NCI-H526 (cell line): ENCODE results near the gene USPL1.
A peak's percentile ranks its signal among the peaks of the same experiment; 100 is the strongest.

Source experiments
- DNase-seq, 2 experiments: peaks; one replicate each; lab custom pipeline; 2025; lab: John Stamatoyannopoulos, UW

Gene USPL1

DNA sequence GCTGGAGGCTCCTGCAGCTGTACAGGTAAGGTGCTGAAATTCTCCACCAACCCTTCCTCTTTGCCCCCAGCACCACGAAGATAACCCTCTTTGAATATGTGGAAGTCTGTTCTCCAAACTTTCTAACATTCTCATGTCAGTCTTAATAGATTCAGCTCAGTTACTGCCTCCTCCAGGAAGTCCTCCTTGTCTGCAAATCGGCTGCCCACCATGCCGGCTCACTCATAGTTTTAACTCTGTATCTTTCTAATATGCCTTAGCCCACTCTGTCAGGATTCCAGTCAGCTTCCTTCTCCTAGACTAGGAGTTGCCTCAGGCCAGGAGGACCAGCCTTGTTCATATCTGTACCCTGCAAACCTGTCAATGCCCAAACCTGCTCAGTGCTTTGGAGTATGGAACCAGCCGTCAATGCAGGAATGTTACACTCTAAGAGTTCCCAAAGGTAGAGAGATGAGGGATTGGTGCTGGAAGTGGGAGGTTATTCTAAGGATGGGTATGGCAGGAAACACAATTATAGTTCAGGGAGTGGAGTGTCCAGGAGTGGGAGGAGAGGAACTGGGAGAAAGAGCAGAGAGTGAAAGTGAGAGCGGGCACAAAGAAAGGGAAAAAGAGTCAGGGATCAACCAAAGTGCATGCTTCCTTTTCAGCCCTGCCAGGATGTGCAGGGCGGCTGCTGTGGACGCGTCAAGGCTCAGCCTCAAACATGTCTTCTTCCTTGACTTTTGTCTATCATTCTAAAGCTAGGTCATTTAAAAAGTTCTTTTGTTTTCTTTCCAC is 79.6 kb downstream of the USPL1 start:
- DNase-seq: no peak

DNA sequence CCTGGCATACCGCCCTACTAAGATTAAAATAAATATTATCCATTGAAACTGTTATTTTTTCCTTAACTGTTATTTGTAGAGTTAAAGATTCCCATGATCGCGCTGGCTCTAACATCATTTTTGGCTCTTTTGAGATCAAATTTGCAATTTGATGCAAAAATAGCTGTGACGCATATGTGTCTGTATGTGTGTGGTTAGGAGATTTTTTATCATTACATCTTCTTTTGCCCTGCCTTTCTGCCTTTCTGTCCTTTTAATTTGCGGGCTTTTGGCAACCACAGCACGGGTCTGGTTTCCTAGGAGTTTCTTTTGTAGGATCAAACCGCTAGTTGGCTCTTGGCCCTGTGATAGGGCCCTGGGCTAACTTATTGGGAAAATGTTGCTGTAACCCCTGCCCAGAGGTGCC is 80.3 kb downstream of the USPL1 start:
- DNase-seq: no peak

DNA sequence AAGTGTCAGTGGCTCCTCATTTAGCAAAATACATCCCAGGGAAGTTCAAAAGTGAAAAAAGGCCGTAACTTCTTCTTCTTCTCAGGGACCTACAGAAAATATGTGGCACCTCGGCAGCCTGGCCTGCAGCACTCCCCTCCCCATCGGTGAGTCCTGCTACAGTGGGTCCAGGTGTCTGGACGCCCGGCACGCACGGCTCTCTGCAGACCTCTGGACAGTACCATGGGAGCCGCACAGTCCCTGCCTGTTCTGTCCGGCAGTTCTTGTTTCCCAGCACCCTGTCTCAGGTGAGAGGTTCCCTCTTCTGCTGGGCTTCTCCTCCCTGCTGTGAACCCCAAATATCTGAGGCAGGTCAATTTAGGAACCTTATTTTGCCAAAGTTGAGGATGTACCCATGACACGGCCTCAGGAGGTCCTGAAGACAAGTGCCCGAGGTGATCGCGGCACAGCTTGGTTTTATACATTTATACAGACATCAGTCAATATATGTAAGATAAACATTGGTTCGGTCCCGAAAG is 80.8 kb downstream of the USPL1 start:
- DNase-seq: no peak

DNA sequence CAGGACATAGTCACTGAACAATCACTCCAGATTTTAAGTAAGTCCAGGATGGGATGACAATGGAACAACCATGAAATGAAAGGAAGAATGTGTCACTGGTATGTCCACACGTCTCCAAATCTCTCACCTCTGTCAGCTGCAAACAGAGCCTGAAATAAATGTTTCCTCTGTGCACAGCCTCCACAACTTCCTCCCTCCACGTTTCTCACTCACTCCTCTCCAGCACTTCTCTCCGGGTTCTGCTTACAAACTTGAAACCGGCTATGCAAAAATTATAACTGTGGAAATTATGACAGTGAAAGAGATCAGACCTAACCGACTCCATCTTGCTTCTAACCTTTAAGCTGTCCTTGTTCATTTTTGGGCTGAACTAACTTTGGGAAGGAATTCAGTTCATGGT is 82.6 kb downstream of the USPL1 start:
- DNase-seq: no peak

DNA sequence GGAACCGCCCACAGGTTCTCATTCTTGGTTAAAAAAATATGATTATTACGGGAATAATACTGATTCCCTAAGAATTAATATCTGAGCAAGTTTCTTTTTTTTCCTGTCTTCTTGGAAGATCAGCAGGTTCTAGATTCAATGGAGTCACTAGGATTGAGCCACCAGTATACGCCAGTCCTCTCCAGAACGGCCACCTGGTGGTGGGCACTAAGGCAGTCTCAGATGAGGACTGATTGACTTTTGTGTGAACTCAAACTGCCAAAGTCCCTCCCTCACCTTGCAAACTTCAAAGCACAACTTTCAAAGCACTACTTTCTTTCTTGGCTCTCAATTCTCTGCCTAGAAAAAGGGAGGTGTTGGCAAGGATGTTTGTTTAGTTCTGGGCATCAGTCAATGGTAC is 84.3 kb downstream of the USPL1 start:
- no peak for DNase-seq

DNA sequence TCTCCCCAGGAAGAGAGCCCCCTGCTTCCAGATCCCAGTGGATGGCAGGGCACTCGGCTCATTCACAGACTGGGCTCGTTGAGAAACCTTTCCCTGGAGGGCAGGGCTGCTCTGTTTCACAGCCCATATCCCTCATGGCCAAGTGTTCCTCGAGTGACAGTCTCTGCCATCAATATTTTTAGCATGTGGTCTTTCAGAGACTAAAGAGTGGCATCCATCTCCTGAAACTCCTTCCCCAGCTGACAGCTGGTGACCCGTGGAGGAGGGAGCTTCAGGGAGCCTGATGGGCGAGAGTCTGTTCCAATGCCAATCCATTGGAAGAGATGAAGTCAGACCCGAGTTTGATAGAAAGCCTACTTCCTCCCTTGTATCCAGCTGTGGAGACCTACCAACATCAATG is 86.9 kb downstream of the USPL1 start:
- no peak for DNase-seq

DNA sequence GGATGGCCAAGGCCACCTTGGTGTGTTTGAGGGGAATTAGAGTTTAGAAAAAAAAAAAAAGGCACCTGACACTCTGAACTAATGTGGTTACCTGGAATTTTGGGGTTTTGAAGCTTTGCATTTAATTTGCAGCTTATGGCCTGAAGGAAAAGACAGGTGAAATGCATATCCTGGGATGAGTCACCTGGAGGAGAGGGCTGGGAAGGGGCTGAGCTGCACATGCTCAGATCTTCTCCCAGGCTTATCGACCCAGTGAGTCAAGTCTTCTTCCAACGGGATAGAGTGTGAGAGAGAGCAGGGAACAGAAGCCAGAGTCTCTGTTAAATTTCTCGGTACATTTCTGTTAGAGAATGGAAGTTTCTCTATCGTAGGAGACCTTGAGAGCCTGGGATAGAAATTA is 88.0 kb downstream of the USPL1 start:
- peak in 1 of 2 experiments; percentile 11 for DNase-seq

DNA sequence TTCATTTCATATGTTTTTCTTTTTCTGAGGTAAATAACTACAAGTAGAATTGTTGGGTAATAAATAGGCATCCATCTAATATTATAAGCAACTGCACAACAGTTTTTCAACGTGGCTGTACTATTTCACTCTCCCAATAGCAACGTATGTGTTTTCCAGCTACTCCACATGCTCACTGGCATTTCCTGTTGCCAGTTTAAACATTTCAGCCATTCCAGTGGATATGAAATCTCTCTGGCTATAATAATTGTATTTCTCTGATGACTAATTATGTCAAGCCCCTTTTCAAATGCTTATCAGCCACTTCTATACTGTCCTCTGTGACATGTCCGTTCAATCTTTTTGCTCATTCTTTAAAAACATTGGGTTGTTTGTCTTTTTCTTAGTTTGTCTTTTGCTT is 90.8 kb downstream of the USPL1 start:
- no peak for DNase-seq
